ENCODE measurements around the gene CFAP77.

CFAP77 gene

DNA sequence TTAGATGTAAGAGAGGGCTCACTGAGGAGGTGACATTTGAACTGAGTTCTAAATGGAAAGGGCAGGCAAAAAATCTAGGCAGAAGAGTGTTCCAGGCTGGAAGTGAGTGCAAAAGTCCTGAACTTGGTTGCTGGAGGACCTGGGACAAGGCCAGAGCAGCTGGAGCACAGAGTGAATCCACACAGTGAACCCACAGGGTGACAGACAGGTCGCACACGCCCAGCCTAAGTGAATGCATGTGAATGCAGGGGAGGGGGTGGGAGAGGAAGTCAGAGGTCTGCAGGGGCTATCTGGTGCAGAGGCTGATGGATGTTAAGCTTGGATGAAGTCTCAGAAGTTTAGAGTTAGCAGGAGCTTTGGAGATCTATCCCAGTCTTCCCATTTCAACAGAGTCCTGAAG, 2.8 kb upstream of the CFAP77 start:
- H3K4ac ChIP-seq (ENCODE audit: low read depth in 1 of 2, low read length in 2 of 2): no peak overlapping the region
- no peak overlapping the region for H4K91ac ChIP-seq (ENCODE audit: low read length)
- no peak overlapping the region for H3K14ac ChIP-seq (ENCODE audit: low read length in 2 of 2)
- peaks cover 12% of the 10 kb centered on the region for H3K79me1 ChIP-seq (replicated peaks; ENCODE audit: low read length, poor library complexity, severe bottlenecking)
- H3K36me3 ChIP-seq (ENCODE audit: control insufficient read depth in 1 of 2, insufficient read depth in 2 of 2, low read depth in 1 of 2, low read length in 2 of 2): peaks cover 0 to 11% of the 10 kb centered on the region in 2 experiments
- H3K27ac ChIP-seq (ENCODE audit: low read length, poor library complexity, severe bottlenecking): no peak overlapping the region
- peak overlapping the region; percentile 98 for H4K8ac ChIP-seq (ENCODE audit: low read length)
- no peak overlapping the region for H2BK120ac ChIP-seq (ENCODE audit: low read depth, low read length)
- H3K27me3 ChIP-seq (ENCODE audit: control insufficient read depth in 1 of 2, insufficient read depth in 1 of 2, low read length in 2 of 2): peaks cover 25 to 30% of the 10 kb centered on the region in 2 experiments
- no peak overlapping the region for H3K23ac ChIP-seq (ENCODE audit: low read length in 2 of 2)
- no peak overlapping the region for H2BK12ac ChIP-seq (ENCODE audit: low read length in 2 of 2)
- H3K9ac ChIP-seq (ENCODE audit: low read length): peak overlapping the region; percentile 88
- no peak overlapping the region for H3K4me2 ChIP-seq (ENCODE audit: low read length, poor library complexity, severe bottlenecking)
- no peak overlapping the region for H2AK5ac ChIP-seq (ENCODE audit: low read length, severe bottlenecking)
- no peak overlapping the region for H2BK15ac ChIP-seq (ENCODE audit: low read depth, poor library complexity, severe bottlenecking)
- no peaks in the 10 kb centered on the region for H3K9me3 ChIP-seq (ENCODE audit: control insufficient read depth, low read length)
- H3K18ac ChIP-seq (ENCODE audit: low read depth in 1 of 2, low read length in 2 of 2): no peak overlapping the region
- H2AFZ ChIP-seq (ENCODE audit: low read depth, low read length): peak overlapping the region; percentile 30
- no peak for DNase-seq
- H2BK5ac ChIP-seq (ENCODE audit: low read depth, low read length, poor library complexity, severe bottlenecking): no peak overlapping the region
- peaks cover 20% of the 10 kb centered on the region for H3K4me1 ChIP-seq (ENCODE audit: control insufficient read depth, insufficient read depth, low read depth, low read length)
- H3K4me3 ChIP-seq (ENCODE audit: insufficient read depth in 1 of 2, low read depth in 1 of 2, low read length in 2 of 2): peak overlapping the region in 1 of 2 experiments; percentile 94
- 76% methylated on average over 2 of the region's 2 CpGs for whole genome bisulfite sequencing

DNA sequence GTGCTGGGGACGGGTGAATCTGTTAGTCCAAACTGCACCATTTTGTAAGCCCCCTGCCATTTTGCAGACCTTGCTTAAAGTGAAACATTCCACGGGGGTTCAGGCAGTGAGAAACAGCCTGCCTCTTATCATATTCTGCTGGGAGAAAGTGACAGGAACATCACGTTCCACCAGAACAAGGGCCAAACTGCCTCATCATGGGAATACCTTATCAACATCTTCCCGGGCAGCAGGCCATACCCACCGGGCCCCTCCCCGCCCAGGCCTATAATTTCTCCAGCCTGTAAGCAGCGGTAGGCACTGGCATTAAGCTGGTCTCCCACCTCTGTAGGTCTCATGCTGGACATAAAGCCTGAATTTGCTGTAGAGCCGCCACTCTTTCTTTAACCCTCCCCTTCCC, 1.5 kb upstream of the CFAP77 start:
- Histone ChIP-seq H3K4me3 (ENCODE audit: insufficient read depth in 1 of 2, low read depth in 1 of 2, low read length in 2 of 2) (no peak overlapping the region), H2AFZ (ENCODE audit: low read depth, low read length) (no peak overlapping the region), H3K9ac (ENCODE audit: low read length) (no peak overlapping the region), H2BK15ac (ENCODE audit: low read depth, poor library complexity, severe bottlenecking) (no peak overlapping the region), H3K36me3 (ENCODE audit: control insufficient read depth in 1 of 2, insufficient read depth in 2 of 2, low read depth in 1 of 2, low read length in 2 of 2) (peaks cover 0 to 3% of the 10 kb centered on the region in 2 experiments), H3K4me1 (ENCODE audit: control insufficient read depth, insufficient read depth, low read depth, low read length) (peaks cover 20% of the 10 kb centered on the region), H3K9me3 (ENCODE audit: control insufficient read depth, low read length) (no peaks in the 10 kb centered on the region), H4K8ac (ENCODE audit: low read length) (no peak overlapping the region), H3K23ac (ENCODE audit: low read length in 2 of 2) (no peak overlapping the region), H4K91ac (ENCODE audit: low read length) (no peak overlapping the region), H2AK5ac (ENCODE audit: low read length, severe bottlenecking) (no peak overlapping the region), H3K79me1 (replicated peaks; ENCODE audit: low read length, poor library complexity, severe bottlenecking) (peaks cover 8% of the 10 kb centered on the region), H3K14ac (ENCODE audit: low read length in 2 of 2) (no peak overlapping the region), H3K18ac (ENCODE audit: low read depth in 1 of 2, low read length in 2 of 2) (no peak overlapping the region), H2BK5ac (ENCODE audit: low read depth, low read length, poor library complexity, severe bottlenecking) (no peak overlapping the region), H2BK12ac (ENCODE audit: low read length in 2 of 2) (no peak overlapping the region), H3K4ac (ENCODE audit: low read depth in 1 of 2, low read length in 2 of 2) (no peak overlapping the region), H2BK120ac (ENCODE audit: low read depth, low read length) (no peak overlapping the region), H3K27ac (ENCODE audit: low read length, poor library complexity, severe bottlenecking) (no peak overlapping the region), H3K4me2 (ENCODE audit: low read length, poor library complexity, severe bottlenecking) (no peak overlapping the region), H3K27me3 (ENCODE audit: control insufficient read depth in 1 of 2, insufficient read depth in 1 of 2, low read length in 2 of 2) (peaks cover 36 to 43% of the 10 kb centered on the region in 2 experiments)
- 71% methylated on average over 7 of the region's 8 CpGs for WGBS
- no peak for DNase-seq

DNA sequence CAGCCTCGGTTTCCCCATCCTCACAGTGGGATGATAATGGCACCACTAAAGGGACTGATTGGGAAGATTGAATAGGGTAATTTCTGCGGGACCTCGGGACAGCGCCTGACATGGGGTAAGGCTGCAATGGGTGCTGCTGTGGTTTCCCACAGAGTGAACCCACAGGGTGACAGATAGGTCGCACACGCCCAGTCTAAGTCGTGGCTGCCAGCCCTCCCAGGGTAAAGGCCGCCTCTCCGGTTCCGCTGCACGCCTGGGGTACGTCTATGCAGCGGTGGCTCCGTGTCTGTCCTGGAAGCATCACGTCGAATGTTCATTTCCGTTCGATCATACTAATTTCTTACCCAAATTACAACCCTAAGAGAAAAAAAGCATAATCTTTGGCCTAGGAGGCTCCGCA, 631 bp downstream of the CFAP77 start:
- H3K4ac ChIP-seq (ENCODE audit: low read depth in 1 of 2, low read length in 2 of 2): no peak overlapping the region
- no peaks in the 10 kb centered on the region for H3K36me3 ChIP-seq (ENCODE audit: control insufficient read depth in 1 of 2, insufficient read depth in 2 of 2, low read depth in 1 of 2, low read length in 2 of 2)
- DNase-seq: no peak
- peaks cover 5% of the 10 kb centered on the region for H3K79me1 ChIP-seq (replicated peaks; ENCODE audit: low read length, poor library complexity, severe bottlenecking)
- H3K4me3 ChIP-seq (ENCODE audit: insufficient read depth in 1 of 2, low read depth in 1 of 2, low read length in 2 of 2): peak overlapping the region; percentile 59 to 67
- peaks cover 58 to 64% of the 10 kb centered on the region in 2 experiments for H3K27me3 ChIP-seq (ENCODE audit: control insufficient read depth in 1 of 2, insufficient read depth in 1 of 2, low read length in 2 of 2)
- no peak overlapping the region for H4K91ac ChIP-seq (ENCODE audit: low read length)
- no peak overlapping the region for H3K27ac ChIP-seq (ENCODE audit: low read length, poor library complexity, severe bottlenecking)
- peak overlapping the region; percentile 96 for H3K4me2 ChIP-seq (ENCODE audit: low read length, poor library complexity, severe bottlenecking)
- H2BK120ac ChIP-seq (ENCODE audit: low read depth, low read length): no peak overlapping the region
- H2AK5ac ChIP-seq (ENCODE audit: low read length, severe bottlenecking): no peak overlapping the region
- H2BK12ac ChIP-seq (ENCODE audit: low read length in 2 of 2): no peak overlapping the region
- 7% methylated on average over 19 of the region's 19 CpGs for WGBS
- peak overlapping the region in 1 of 2 experiments; percentile 38 for H3K18ac ChIP-seq (ENCODE audit: low read depth in 1 of 2, low read length in 2 of 2)
- peak overlapping the region; percentile 88 for H3K9ac ChIP-seq (ENCODE audit: low read length)
- H3K4me1 ChIP-seq (ENCODE audit: control insufficient read depth, insufficient read depth, low read depth, low read length): peaks cover 20% of the 10 kb centered on the region
- peak overlapping the region in 1 of 2 experiments; percentile 74 for H3K23ac ChIP-seq (ENCODE audit: low read length in 2 of 2)
- no peak overlapping the region for H2BK5ac ChIP-seq (ENCODE audit: low read depth, low read length, poor library complexity, severe bottlenecking)
- H3K9me3 ChIP-seq (ENCODE audit: control insufficient read depth, low read length): no peaks in the 10 kb centered on the region
- no peak overlapping the region for H2BK15ac ChIP-seq (ENCODE audit: low read depth, poor library complexity, severe bottlenecking)
- H4K8ac ChIP-seq (ENCODE audit: low read length): no peak overlapping the region
- peak overlapping the region; percentile 77 for H2AFZ ChIP-seq (ENCODE audit: low read depth, low read length)
- no peak overlapping the region for H3K14ac ChIP-seq (ENCODE audit: low read length in 2 of 2)

- H3K27ac ChIP-seq (ENCODE audit: low read length, poor library complexity, severe bottlenecking): no peak overlapping the region
- no peak overlapping the region for H3K23ac ChIP-seq (ENCODE audit: low read length in 2 of 2)
- H3K4me3 ChIP-seq (ENCODE audit: insufficient read depth in 1 of 2, low read depth in 1 of 2, low read length in 2 of 2): no peak overlapping the region
- H3K9ac ChIP-seq (ENCODE audit: low read length): no peak overlapping the region
- H2BK120ac ChIP-seq (ENCODE audit: low read depth, low read length): no peak overlapping the region
- H3K79me1 ChIP-seq (replicated peaks; ENCODE audit: low read length, poor library complexity, severe bottlenecking): peaks cover under 1% of the 10 kb centered on the region
- DNase-seq: peak; percentile 44
- H3K4me2 ChIP-seq (ENCODE audit: low read length, poor library complexity, severe bottlenecking): peak overlapping the region; percentile 23
- H3K36me3 ChIP-seq (ENCODE audit: control insufficient read depth in 1 of 2, insufficient read depth in 2 of 2, low read depth in 1 of 2, low read length in 2 of 2): no peaks in the 10 kb centered on the region
- 1% methylated on average over 16 of the region's 20 CpGs for WGBS
- no peak overlapping the region for H2BK12ac ChIP-seq (ENCODE audit: low read length in 2 of 2)
- H2AFZ ChIP-seq (ENCODE audit: low read depth, low read length): no peak overlapping the region
- no peaks in the 10 kb centered on the region for H3K9me3 ChIP-seq (ENCODE audit: control insufficient read depth, low read length)
- H4K91ac ChIP-seq (ENCODE audit: low read length): no peak overlapping the region
- no peak overlapping the region for H2AK5ac ChIP-seq (ENCODE audit: low read length, severe bottlenecking)
- H3K4me1 ChIP-seq (ENCODE audit: control insufficient read depth, insufficient read depth, low read depth, low read length): peaks cover 16% of the 10 kb centered on the region
- no peak overlapping the region for H3K4ac ChIP-seq (ENCODE audit: low read depth in 1 of 2, low read length in 2 of 2)
- H2BK15ac ChIP-seq (ENCODE audit: low read depth, poor library complexity, severe bottlenecking): no peak overlapping the region
- no peak overlapping the region for H2BK5ac ChIP-seq (ENCODE audit: low read depth, low read length, poor library complexity, severe bottlenecking)
- H3K18ac ChIP-seq (ENCODE audit: low read depth in 1 of 2, low read length in 2 of 2): no peak overlapping the region
- peaks cover 62 to 68% of the 10 kb centered on the region in 2 experiments for H3K27me3 ChIP-seq (ENCODE audit: control insufficient read depth in 1 of 2, insufficient read depth in 1 of 2, low read length in 2 of 2)
- H4K8ac ChIP-seq (ENCODE audit: low read length): no peak overlapping the region
- H3K14ac ChIP-seq (ENCODE audit: low read length in 2 of 2): no peak overlapping the region
Observed at GRCh38 chr9:132411091-132411508, 1.1 kb downstream of the CFAP77 start.
